Subcutaneous adipose tissue (tissue), 4 donors: ENCODE measurements around the gene SGMS1. TPM values are rescaled to one million over a fixed set of nuclear protein-coding genes. Genes with fewer than 3 reads are reported as not detected.

Source experiments
- total RNA-seq, 4 donors: library from RNA; depleted of rRNA; stranded (reverse); fragments of >200 nt; gene quantifications; one replicate each; pipeline ENCODE4 v1.1.0, GENCODE V29; 2016
- TF ChIP-seq, protein P1 (sequence below): fragments of 450-650 bp; IDR thresholded peaks from one replicate; pipeline ENCODE4 v1.5.1; 2016; ENCODE audit warnings: low read depth, mild to moderate bottlenecking, control low read depth, antibody characterized with exemption, moderate library complexity

The SGMS1 gene
- total RNA-seq, 4 donors from 2014 or later = 63.9 to 117 (median 87.4) TPM

- TF ChIP-seq, protein P1, sequence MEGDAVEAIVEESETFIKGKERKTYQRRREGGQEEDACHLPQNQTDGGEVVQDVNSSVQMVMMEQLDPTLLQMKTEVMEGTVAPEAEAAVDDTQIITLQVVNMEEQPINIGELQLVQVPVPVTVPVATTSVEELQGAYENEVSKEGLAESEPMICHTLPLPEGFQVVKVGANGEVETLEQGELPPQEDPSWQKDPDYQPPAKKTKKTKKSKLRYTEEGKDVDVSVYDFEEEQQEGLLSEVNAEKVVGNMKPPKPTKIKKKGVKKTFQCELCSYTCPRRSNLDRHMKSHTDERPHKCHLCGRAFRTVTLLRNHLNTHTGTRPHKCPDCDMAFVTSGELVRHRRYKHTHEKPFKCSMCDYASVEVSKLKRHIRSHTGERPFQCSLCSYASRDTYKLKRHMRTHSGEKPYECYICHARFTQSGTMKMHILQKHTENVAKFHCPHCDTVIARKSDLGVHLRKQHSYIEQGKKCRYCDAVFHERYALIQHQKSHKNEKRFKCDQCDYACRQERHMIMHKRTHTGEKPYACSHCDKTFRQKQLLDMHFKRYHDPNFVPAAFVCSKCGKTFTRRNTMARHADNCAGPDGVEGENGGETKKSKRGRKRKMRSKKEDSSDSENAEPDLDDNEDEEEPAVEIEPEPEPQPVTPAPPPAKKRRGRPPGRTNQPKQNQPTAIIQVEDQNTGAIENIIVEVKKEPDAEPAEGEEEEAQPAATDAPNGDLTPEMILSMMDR = no peak
Observed at GRCh38 chr10:50373821-50374501, 249.8 kb downstream of the SGMS1 start.

GRCh38 chr10:50369931-50370330 is 253.8 kb downstream of the SGMS1 start:
- TF ChIP-seq, protein P1 = no peak

GRCh38 chr10:50367732-50368131 is 256.0 kb downstream of the SGMS1 start:
- TF ChIP-seq, protein P1 = no peak

DNA sequence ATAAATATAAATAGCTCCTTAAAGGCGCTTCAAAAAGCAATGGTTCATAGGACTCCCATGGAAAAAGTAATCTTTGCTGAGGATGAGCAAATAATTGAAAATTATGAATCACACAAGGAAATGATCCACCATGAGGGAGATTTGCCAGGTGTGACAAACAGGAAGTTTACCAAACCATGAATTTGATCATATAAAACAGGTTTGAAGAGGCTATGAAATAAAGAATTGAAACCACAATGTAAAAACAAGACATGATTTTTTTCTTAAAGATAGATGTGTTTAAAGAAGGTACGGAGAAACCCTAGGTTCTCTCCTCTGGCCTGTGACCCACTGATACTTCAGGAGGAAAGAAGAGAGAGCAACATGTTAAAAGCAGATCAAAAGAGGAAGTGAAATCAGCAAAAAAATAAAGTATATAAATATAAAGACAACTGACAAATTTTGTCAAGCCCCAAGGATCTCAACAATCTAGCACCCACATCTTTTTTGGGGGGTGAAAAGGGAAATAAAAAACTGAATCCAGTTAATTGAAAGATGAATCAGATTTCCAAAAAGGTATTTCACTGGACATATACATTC is 261.1 kb downstream of the SGMS1 start:
- TF ChIP-seq, protein P1 = no peak

- TF ChIP-seq, protein P1 = no peak
Observed at GRCh38 chr10:50361946-50362345, 261.8 kb downstream of the SGMS1 start.

GRCh38 chr10:50360077-50360850 is 263.5 kb downstream of the SGMS1 start:
- TF ChIP-seq, protein P1 = no peak
